PC-9 (cell line): ENCODE results near the gene CDCA7L.

Source experiments
- EZH2 ChIP-seq: fragments of 200-600 bp; sonication (generic); IDR thresholded peaks from 2 replicates; pipeline ENCODE4 v1.8.0; 2017; ENCODE audit warnings: antibody characterized with exemption, low read depth
- TF ChIP-seq, protein P1 (sequence below): fragments of 200-600 bp; sonication (generic); conservative IDR thresholded peaks from 2 replicates; pipeline ENCODE4 v1.6.1; 2017; ENCODE audit warnings: mixed run types, antibody characterized with exemption, mild to moderate bottlenecking, moderate library complexity

DNA sequence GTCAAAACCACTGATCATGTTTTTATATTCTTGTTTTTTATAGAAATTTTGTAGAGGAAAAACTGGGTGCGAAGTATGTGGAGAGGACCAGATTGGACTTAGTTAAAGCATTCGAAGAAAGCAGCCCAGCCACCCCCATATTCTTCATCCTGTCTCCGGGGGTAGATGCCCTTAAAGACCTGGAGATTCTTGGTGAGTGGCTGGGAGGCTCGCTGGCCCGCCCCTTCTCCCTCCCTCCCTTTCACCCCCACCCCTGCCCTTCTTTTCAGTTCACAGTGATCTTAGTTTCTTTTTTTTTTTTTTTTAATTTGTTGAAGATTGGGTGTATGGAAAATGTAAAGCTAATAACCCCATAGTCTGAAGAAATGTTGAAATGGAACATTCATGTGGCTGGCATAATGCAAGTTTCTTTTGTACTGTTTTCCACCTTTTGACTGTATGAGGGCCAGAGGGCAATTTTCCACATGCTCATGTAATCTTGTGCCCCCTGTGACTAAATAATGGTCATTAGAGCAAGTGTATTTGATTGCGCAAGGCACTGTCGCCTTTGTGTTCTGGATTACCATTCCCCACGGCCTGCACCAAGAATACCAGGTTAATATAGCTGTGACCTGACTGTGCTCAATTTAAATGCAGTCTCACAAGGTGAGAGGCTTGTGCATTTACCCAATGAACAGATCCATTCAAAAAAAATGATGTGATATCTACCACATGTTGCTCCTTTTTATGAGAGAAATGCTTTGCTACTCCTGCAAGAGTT is 77.7 kb downstream of the CDCA7L start:
- TF ChIP-seq, protein P1, sequence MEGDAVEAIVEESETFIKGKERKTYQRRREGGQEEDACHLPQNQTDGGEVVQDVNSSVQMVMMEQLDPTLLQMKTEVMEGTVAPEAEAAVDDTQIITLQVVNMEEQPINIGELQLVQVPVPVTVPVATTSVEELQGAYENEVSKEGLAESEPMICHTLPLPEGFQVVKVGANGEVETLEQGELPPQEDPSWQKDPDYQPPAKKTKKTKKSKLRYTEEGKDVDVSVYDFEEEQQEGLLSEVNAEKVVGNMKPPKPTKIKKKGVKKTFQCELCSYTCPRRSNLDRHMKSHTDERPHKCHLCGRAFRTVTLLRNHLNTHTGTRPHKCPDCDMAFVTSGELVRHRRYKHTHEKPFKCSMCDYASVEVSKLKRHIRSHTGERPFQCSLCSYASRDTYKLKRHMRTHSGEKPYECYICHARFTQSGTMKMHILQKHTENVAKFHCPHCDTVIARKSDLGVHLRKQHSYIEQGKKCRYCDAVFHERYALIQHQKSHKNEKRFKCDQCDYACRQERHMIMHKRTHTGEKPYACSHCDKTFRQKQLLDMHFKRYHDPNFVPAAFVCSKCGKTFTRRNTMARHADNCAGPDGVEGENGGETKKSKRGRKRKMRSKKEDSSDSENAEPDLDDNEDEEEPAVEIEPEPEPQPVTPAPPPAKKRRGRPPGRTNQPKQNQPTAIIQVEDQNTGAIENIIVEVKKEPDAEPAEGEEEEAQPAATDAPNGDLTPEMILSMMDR, result no peak
- TF ChIP-seq EZH2, result no peak
